Liver (tissue), 9 donors: ENCODE data around the gene ZSCAN5C. TPM values are rescaled to one million over a fixed set of nuclear protein-coding genes. Genes with fewer than 3 reads are reported as not detected.
"Not testable (repeated sequence)": the region's sequence is repeated elsewhere in the genome, so short reads cannot be mapped to it uniquely, and the experiment has no call there.

Experiments
- DNase-seq: peaks from one replicate; pipeline ENCODE4 v3.0.0-alpha.2; 2017; ENCODE audit warnings: low spot score
- H3K27ac ChIP-seq, 2 donors: one replicate each; pipeline ENCODE4 v1.7.0; 2013; ENCODE audit warnings: inconsistent platforms in 2 of 2, low read length in 2 of 2, control low read depth in 1 of 2, low read depth in 1 of 2, mild to moderate bottlenecking in 1 of 2
- H3K27me3 ChIP-seq, 4 donors: one replicate each; pipeline versions ENCODE4 v1.6.1 to v1.7.0; 2013; ENCODE audit warnings: low read length in 3 of 4, inconsistent platforms in 1 of 4, mild to moderate bottlenecking in 1 of 4, moderate library complexity in 1 of 4; ENCODE audit not compliant: control insufficient read depth in 4 of 4, insufficient read depth in 4 of 4
- H3K36me3 ChIP-seq, 4 donors: one replicate each; pipeline versions ENCODE4 v1.6.1 to v1.7.0; 2013; ENCODE audit warnings: low read length in 3 of 4, mild to moderate bottlenecking in 3 of 4, low read depth in 1 of 4, moderate library complexity in 1 of 4; ENCODE audit not compliant: control insufficient read depth in 4 of 4, insufficient read depth in 3 of 4
- H3K4me1 ChIP-seq, 4 donors: one replicate each; pipeline versions ENCODE4 v1.6.1 to v1.7.0; 2013; ENCODE audit warnings: low read length in 3 of 4, mild to moderate bottlenecking in 3 of 4, moderate library complexity in 1 of 4; ENCODE audit not compliant: control insufficient read depth in 4 of 4, insufficient read depth in 4 of 4
- H3K4me3 ChIP-seq, 3 donors: one replicate each; pipeline versions ENCODE4 v1.6.1 to v1.7.0; 2013; ENCODE audit warnings: low read length in 3 of 3, control low read depth in 1 of 3, low read depth in 1 of 3, mild to moderate bottlenecking in 1 of 3
- H3K9ac ChIP-seq, 2 donors: one replicate each; pipeline ENCODE4 v1.7.0; 2013; ENCODE audit warnings: low read length in 2 of 2, mild to moderate bottlenecking in 2 of 2, moderate library complexity in 2 of 2, control low read depth in 1 of 2, low read depth in 1 of 2
- H3K9me3 ChIP-seq, 4 donors: one replicate each; pipeline versions ENCODE4 v1.6.1 to v1.7.0; 2013; ENCODE audit warnings: low read length in 3 of 4; ENCODE audit not compliant: control insufficient read depth in 4 of 4
- EGR1 ChIP-seq, 2 donors: IDR thresholded peaks; 2 replicates each; pipeline ENCODE4 v1.6.1; 2016 to 2018; ENCODE audit warnings: antibody characterized with exemption in 2 of 2, low read depth in 2 of 2
- FOXA1 ChIP-seq: IDR thresholded peaks from 2 replicates; pipeline ENCODE4 v1.6.1; 2016; ENCODE audit warnings: antibody characterized with exemption
- FOXA2 ChIP-seq: IDR thresholded peaks from 2 replicates; pipeline ENCODE4 v1.6.1; 2016; ENCODE audit warnings: antibody characterized with exemption
- GABPA ChIP-seq, 2 donors: IDR thresholded peaks in 1 of 2; conservative IDR thresholded peaks in 1 of 2; 2 replicates each; pipeline ENCODE4 v1.6.1; 2016; ENCODE audit warnings: antibody characterized with exemption in 2 of 2, mild to moderate bottlenecking in 1 of 2, moderate library complexity in 1 of 2
- HNF4A ChIP-seq, 2 donors: conservative IDR thresholded peaks; 2 replicates each; pipeline ENCODE4 v1.6.1; 2016; ENCODE audit warnings: antibody characterized with exemption in 2 of 2, mild to moderate bottlenecking in 2 of 2
- HNF4G ChIP-seq: IDR thresholded peaks from 2 replicates; pipeline ENCODE4 v1.6.1; 2016; ENCODE audit warnings: antibody characterized with exemption
- JUND ChIP-seq, 2 donors: IDR thresholded peaks; 2 replicates each; pipeline ENCODE4 v1.6.1; 2016; ENCODE audit warnings: antibody characterized with exemption in 2 of 2
- MAX ChIP-seq: IDR thresholded peaks from 2 replicates; pipeline ENCODE4 v1.6.1; 2016; ENCODE audit warnings: antibody characterized with exemption
- NR2F2 ChIP-seq: IDR thresholded peaks from 2 replicates; pipeline ENCODE4 v1.6.1; 2016; ENCODE audit warnings: antibody characterized with exemption
- RAD21 ChIP-seq, 2 donors: IDR thresholded peaks; 2 replicates each; pipeline ENCODE4 v1.6.1; 2016; ENCODE audit warnings: antibody characterized with exemption in 2 of 2, mild to moderate bottlenecking in 2 of 2
- RXRA ChIP-seq, 2 donors: IDR thresholded peaks; 2 replicates each; pipeline ENCODE4 v1.6.1; 2017 to 2018; ENCODE audit warnings: antibody characterized with exemption in 2 of 2, mild to moderate bottlenecking in 1 of 2
- SP1 ChIP-seq: IDR thresholded peaks from 2 replicates; pipeline ENCODE4 v1.6.1; 2018; ENCODE audit warnings: antibody characterized with exemption, mild to moderate bottlenecking
- TAF1 ChIP-seq: conservative IDR thresholded peaks from 2 replicates; pipeline ENCODE4 v1.6.1; 2016; ENCODE audit warnings: antibody characterized with exemption, mild to moderate bottlenecking
- YY1 ChIP-seq: IDR thresholded peaks from 2 replicates; pipeline ENCODE4 v1.6.1; 2016; ENCODE audit warnings: antibody characterized with exemption, mild to moderate bottlenecking
- WGBS: extraction: QIAGEN DNeasy Blood & Tissue Kit; methylation state at CpG from one replicate; pipeline ENCODE4 v1.1.7; 2013; 5-methylcytosine and 5-hydroxymethylcytosine counted together
- polyA plus RNA-seq, 2 donors: library from polyadenylated mRNA; stranded (reverse) in 1 of 2; unstranded in 1 of 2; fragments of 200-250 nt in 1 of 2; fragments of >200 nt in 1 of 2; fragmentation: Nextera tagmentation in 1 of 2; extraction: Ambion mirVana in 1 of 2; gene quantifications; one replicate each; pipeline versions ENCODE4 v1.2.1 to v1.2.3, GENCODE V29; 2013 to 2015
- total RNA-seq, 2 donors: library from RNA; depleted of rRNA; stranded (reverse); fragments of >200 nt; gene quantifications; one replicate each; pipeline ENCODE4 v1.2.3, GENCODE V29; 2014
- TF ChIP-seq, protein P1 (sequence below): IDR thresholded peaks from 2 replicates; pipeline ENCODE4 v1.6.1; 2016; ENCODE audit warnings: antibody characterized with exemption
- TF ChIP-seq, protein P2 (sequence below): IDR thresholded peaks from 2 replicates; pipeline ENCODE4 v1.6.1; 2016; ENCODE audit warnings: antibody characterized with exemption, mild to moderate bottlenecking
- TF ChIP-seq, protein P3 (sequence below): fragments of 150-350 bp; IDR thresholded peaks from 2 replicates; pipeline ENCODE4 v1.5.1; 2017; ENCODE audit warnings: improper control_type of control experiment, low read depth, low read length; ENCODE audit not compliant: missing input control
- donor health status: healthy.
- donor health status: healthy.
- donor health status: healthy.
- donor health status: healthy.
- donor health status: healthy.

Gene ZSCAN5C
- total and polyA plus RNA-seq, 4 donors: not detected

- Histone ChIP-seq H3K27ac (no peak overlapping the region), H3K4me3 (no peak overlapping the region), H3K36me3 (no peaks in the 10 kb centered on the region), H3K9ac (no peak overlapping the region), H3K4me1 (no peaks in the 10 kb centered on the region), H3K27me3 (no peaks in the 10 kb centered on the region), H3K9me3 (no peaks in the 10 kb centered on the region)
- TF ChIP-seq, protein P1, sequence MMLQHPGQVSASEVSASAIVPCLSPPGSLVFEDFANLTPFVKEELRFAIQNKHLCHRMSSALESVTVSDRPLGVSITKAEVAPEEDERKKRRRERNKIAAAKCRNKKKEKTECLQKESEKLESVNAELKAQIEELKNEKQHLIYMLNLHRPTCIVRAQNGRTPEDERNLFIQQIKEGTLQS: no peak
- TF ChIP-seq MAX (no peak), HNF4G (no peak), FOXA1 (no peak), RAD21 (IDR thresholded peaks at IDR 0.05) (no peak), SP1 (no peak), TAF1 (no peak), JUND (IDR thresholded peaks at IDR 0.05) (no peak), RXRA (IDR thresholded peaks at IDR 0.05) (no peak), EGR1 (IDR thresholded peaks at IDR 0.05; ENCODE audit: low read depth in 2 of 2) (no peak), FOXA2 (no peak), HNF4A (conservative IDR thresholded peaks at IDR 0.05) (no peak), GABPA (IDR thresholded peaks at IDR 0.05 in 1 of 2, conservative IDR thresholded peaks at IDR 0.05 in 1 of 2) (no peak), NR2F2 (no peak), YY1 (no peak)
- TF ChIP-seq, protein P2, sequence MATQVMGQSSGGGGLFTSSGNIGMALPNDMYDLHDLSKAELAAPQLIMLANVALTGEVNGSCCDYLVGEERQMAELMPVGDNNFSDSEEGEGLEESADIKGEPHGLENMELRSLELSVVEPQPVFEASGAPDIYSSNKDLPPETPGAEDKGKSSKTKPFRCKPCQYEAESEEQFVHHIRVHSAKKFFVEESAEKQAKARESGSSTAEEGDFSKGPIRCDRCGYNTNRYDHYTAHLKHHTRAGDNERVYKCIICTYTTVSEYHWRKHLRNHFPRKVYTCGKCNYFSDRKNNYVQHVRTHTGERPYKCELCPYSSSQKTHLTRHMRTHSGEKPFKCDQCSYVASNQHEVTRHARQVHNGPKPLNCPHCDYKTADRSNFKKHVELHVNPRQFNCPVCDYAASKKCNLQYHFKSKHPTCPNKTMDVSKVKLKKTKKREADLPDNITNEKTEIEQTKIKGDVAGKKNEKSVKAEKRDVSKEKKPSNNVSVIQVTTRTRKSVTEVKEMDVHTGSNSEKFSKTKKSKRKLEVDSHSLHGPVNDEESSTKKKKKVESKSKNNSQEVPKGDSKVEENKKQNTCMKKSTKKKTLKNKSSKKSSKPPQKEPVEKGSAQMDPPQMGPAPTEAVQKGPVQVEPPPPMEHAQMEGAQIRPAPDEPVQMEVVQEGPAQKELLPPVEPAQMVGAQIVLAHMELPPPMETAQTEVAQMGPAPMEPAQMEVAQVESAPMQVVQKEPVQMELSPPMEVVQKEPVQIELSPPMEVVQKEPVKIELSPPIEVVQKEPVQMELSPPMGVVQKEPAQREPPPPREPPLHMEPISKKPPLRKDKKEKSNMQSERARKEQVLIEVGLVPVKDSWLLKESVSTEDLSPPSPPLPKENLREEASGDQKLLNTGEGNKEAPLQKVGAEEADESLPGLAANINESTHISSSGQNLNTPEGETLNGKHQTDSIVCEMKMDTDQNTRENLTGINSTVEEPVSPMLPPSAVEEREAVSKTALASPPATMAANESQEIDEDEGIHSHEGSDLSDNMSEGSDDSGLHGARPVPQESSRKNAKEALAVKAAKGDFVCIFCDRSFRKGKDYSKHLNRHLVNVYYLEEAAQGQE: no peak
- TF ChIP-seq, protein P3, sequence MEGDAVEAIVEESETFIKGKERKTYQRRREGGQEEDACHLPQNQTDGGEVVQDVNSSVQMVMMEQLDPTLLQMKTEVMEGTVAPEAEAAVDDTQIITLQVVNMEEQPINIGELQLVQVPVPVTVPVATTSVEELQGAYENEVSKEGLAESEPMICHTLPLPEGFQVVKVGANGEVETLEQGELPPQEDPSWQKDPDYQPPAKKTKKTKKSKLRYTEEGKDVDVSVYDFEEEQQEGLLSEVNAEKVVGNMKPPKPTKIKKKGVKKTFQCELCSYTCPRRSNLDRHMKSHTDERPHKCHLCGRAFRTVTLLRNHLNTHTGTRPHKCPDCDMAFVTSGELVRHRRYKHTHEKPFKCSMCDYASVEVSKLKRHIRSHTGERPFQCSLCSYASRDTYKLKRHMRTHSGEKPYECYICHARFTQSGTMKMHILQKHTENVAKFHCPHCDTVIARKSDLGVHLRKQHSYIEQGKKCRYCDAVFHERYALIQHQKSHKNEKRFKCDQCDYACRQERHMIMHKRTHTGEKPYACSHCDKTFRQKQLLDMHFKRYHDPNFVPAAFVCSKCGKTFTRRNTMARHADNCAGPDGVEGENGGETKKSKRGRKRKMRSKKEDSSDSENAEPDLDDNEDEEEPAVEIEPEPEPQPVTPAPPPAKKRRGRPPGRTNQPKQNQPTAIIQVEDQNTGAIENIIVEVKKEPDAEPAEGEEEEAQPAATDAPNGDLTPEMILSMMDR: no peak
- DNase-seq: no peak
- 89% methylated on average over 12 of the region's 12 CpGs for WGBS
These were observed 8.0 kb upstream of the ZSCAN5C start for GRCh38 chr19:56193981-56194640.

DNA sequence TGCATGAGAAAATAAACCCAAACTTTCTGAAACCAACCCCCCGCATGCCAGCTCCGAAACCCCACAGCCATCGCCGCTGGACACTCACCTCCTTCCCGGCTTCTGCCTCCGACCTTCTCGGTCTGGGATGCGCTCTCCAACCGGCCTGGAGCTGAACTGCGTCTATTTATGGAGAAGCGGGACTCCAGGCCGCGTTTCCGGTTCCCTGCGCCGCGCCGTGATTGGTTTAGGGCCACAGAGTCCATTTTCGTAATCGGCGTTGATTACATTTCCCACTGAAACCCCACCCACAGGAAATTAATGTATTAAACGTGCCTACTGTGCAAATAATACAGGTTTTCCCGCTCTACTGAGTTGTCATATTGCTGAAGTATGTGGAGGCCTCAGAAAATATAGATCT, 4.4 kb upstream of the ZSCAN5C start, which contains the start of gene ZSCAN5B:
TSS of gene ZSCAN5B (minus strand) at position 138 of the 400 bp plus-strand sequence. CDS start 4,731 bp downstream, outside the sequence.
- not testable (repeated sequence) for H3K36me3 ChIP-seq, H3K27ac ChIP-seq, H3K4me3 ChIP-seq, H3K9ac ChIP-seq, H3K27me3 ChIP-seq, DNase-seq, H3K9me3 ChIP-seq
- 92% methylated on average over 23 of the region's 23 CpGs for whole genome bisulfite sequencing
- H3K4me1 ChIP-seq: peaks cover 0 to 10% (median 8%) of the 10 kb centered on the region in 4 donors
